B cell (primary cell): Measurements from ENCODE around the gene ELF1. TPM values are rescaled to one million over a fixed set of nuclear protein-coding genes. Genes with fewer than 3 reads are reported as not detected.

Source experiments
- ATAC-seq: fragments of 200-7000 bp; cut with Tn5 transposase; one replicate; pipeline ENCODE4 v1.10.0; 2021; ENCODE audit warnings: low read depth, mild to moderate bottlenecking, moderate number of reproducible peaks, moderate library complexity
- CTCF ChIA-PET: fragments of 350-600 bp; sonication (Branson Sonifier 250); formaldehyde crosslinking; loops from one replicate; lab custom pipeline; 2021; ENCODE audit warnings: antibody characterized with exemption, inconsistent platforms; lab: Charles Lee
- POLR2A ChIA-PET: fragments of 350-600 bp; sonication (Branson Sonifier 250); formaldehyde crosslinking; loops from one replicate; lab custom pipeline; 2021; ENCODE audit warnings: antibody characterized with exemption; lab: Charles Lee
- DNase-seq: peaks from one replicate; pipeline ENCODE4 v3.0.0; 2013
- H2AFZ ChIP-seq: 2 replicates; pipeline ENCODE4 v1.6.1; 2012; ENCODE audit warnings: mild to moderate bottlenecking, low read depth, low read length; ENCODE audit not compliant: insufficient read depth, poor library complexity, severe bottlenecking
- H3K27ac ChIP-seq, 2 donors: 1 replicate in 1 of 2; 2 replicates in 1 of 2; pipeline ENCODE4 v1.5.1; 2012 to 2013; ENCODE audit warnings: low read length in 2 of 2, mild to moderate bottlenecking in 2 of 2, moderate library complexity in 1 of 2
- H3K27me3 ChIP-seq, 4 experiments: fragments of 200-600 bp in 1 of 4; sonication (generic) in 1 of 4; replicated peaks in 1 of 4; 1 replicate in 2 of 4; 2 replicates in 2 of 4; pipeline versions ENCODE4 v1.6.1 to v1.7.0; 2013 to 2016; ENCODE audit warnings: low read length in 3 of 4, mild to moderate bottlenecking in 2 of 4, mixed read lengths in 1 of 4, moderate library complexity in 1 of 4; ENCODE audit not compliant: insufficient read depth in 4 of 4, control insufficient read depth in 3 of 4; ENCODE audit errors: control extremely low read depth in 1 of 4
- H3K36me3 ChIP-seq, 2 experiments: replicated peaks in 1 of 2; 1 replicate in 1 of 2; 2 replicates in 1 of 2; pipeline versions ENCODE4 v1.6.1 to v1.7.1; 2013; ENCODE audit warnings: low read length in 1 of 2; ENCODE audit not compliant: insufficient read depth in 2 of 2, control insufficient read depth in 1 of 2; ENCODE audit errors: control extremely low read depth in 1 of 2, extremely low read depth in 1 of 2
- H3K4me1 ChIP-seq, 2 donors: fragments of 200-600 bp in 1 of 2; sonication (generic) in 1 of 2; 1 replicate in 1 of 2; 2 replicates in 1 of 2; pipeline versions ENCODE4 v1.5.1 to v1.6.1; 2013 to 2017; ENCODE audit warnings: low read length in 2 of 2; ENCODE audit not compliant: control insufficient read depth in 2 of 2, insufficient read depth in 2 of 2
- H3K4me2 ChIP-seq: replicated peaks from 2 replicates; pipeline ENCODE3; 2012; ENCODE audit warnings: mild to moderate bottlenecking, low read depth, low read length; ENCODE audit not compliant: poor library complexity, severe bottlenecking
- H3K4me3 ChIP-seq, 5 experiments: fragments of 200-600 bp in 1 of 5; sonication (generic) in 1 of 5; 1 replicate in 3 of 5; 2 replicates in 2 of 5; pipeline versions ENCODE4 v1.5.1 to v1.7.0; 2011 to 2016; ENCODE audit warnings: low read length in 4 of 5, mild to moderate bottlenecking in 4 of 5, low read depth in 2 of 5, control low read depth in 1 of 5, moderate library complexity in 1 of 5; ENCODE audit not compliant: insufficient read depth in 1 of 5; ENCODE audit errors: control extremely low read depth in 1 of 5, extremely low read depth in 1 of 5
- H3K79me2 ChIP-seq: fragments of 200-600 bp; sonication (generic); one replicate; pipeline ENCODE4 v1.6.0; 2016; ENCODE audit warnings: low read length; ENCODE audit not compliant: control insufficient read depth, insufficient read depth
- H3K9ac ChIP-seq: fragments of 200-600 bp; sonication (generic); 2 replicates; pipeline ENCODE4 v1.6.1; 2017; ENCODE audit warnings: mild to moderate bottlenecking, low read length, moderate library complexity
- H3K9me3 ChIP-seq, 3 donors: one replicate each; pipeline versions ENCODE4 v1.6.1 to v1.7.1; 2013; ENCODE audit warnings: low read length in 2 of 3; ENCODE audit not compliant: control insufficient read depth in 2 of 3, insufficient read depth in 1 of 3; ENCODE audit errors: control extremely low read depth in 1 of 3
- H4K20me1 ChIP-seq: 2 replicates; pipeline ENCODE4 v1.6.0; 2012; ENCODE audit warnings: mild to moderate bottlenecking, low read length; ENCODE audit not compliant: insufficient read depth, control insufficient read depth, poor library complexity, severe bottlenecking
- H3K27ac Mint-ChIP-seq: one replicate; pipeline ENCODE4 v1.8.0; 2021; ENCODE audit warnings: mixed read lengths
- H3K27me3 Mint-ChIP-seq: one replicate; pipeline ENCODE4 v1.8.0; 2021; ENCODE audit warnings: mixed read lengths
- H3K4me1 Mint-ChIP-seq: one replicate; pipeline ENCODE4 v1.8.0; 2021; ENCODE audit warnings: mixed read lengths
- H3K4me3 Mint-ChIP-seq: one replicate; pipeline ENCODE4 v1.8.0; 2021; ENCODE audit warnings: mixed read lengths
- H3K9me3 Mint-ChIP-seq: one replicate; pipeline ENCODE4 v1.8.0; 2022; ENCODE audit warnings: mixed read lengths; ENCODE audit not compliant: insufficient read depth
- EZH2 ChIP-seq: IDR thresholded peaks from 2 replicates; pipeline ENCODE4 v1.6.1; 2012; ENCODE audit warnings: borderline replicate concordance, low read depth, mild to moderate bottlenecking, moderate library complexity, low read length; ENCODE audit not compliant: insufficient read depth, poor library complexity, severe bottlenecking
- WGBS: methylation state at CpG from one replicate; pipeline ENCODE4 v1.1.5; 2013; ENCODE audit warnings: missing lambda C conversion rate; ENCODE audit not compliant: insufficient coverage; 5-methylcytosine and 5-hydroxymethylcytosine counted together
- intact Hi-C: fragments of 100-400 bp; cut with micrococcal nuclease; formaldehyde crosslinking; loops from one replicate; pipeline ENCODE4 v1.10.0; 2022
- polyA plus RNA-seq: library from polyadenylated mRNA; depleted of rRNA; stranded (reverse); fragments of >200 nt; gene quantifications from 2 replicates; pipeline ENCODE4 v1.2.3, GENCODE V29; 2012
- total RNA-seq, 2 donors: library from RNA; stranded (reverse); fragments of 120-200 nt in 1 of 2; gene quantifications; 1 replicate in 1 of 2; 2 replicates in 1 of 2; pipeline versions ENCODE4 v1.2.3 to v1.2.4, GENCODE V29; 2013 to 2022
- TF ChIP-seq, protein P1 (sequence below): fragments of 200-600 bp; IDR thresholded peaks from one replicate; pipeline ENCODE4 v1.8.0; 2022; ENCODE audit warnings: antibody characterized with exemption, mild to moderate bottlenecking

The ELF1 gene
- total and polyA plus RNA-seq, 2 donors (not counting 1 experiment from before 2014, with no cell fraction given), result 62.0 to 186 TPM

DNA sequence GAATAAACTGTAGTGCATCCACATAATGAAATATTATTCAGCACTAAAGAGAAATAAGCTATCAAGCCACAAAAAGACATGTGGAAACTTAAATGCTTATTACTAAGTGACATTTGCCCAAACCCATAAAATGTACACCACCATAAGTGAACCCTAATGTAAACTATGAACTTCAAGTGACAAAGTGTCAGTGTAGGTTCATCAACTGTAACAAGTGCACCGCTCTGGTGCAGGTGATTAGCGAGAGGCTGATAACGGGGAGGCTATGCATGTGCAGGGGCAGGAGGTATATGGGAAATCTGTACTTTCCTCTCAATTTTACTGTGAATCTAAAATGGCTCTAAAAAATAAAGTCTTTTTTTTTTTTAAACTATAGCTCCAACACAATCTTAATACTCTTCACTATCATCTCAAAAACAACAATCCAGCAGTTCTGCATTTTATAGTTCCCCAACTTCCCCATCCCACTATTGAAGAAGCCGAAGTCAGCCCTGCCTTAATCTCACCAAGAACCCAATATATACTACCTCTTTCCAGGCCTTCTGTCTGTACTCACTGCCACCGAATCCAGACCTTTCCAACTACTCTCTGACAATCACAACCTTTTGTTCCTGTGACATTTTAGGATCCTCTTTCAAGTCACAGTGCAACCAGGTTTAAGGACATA is 22.6 kb downstream of the ELF1 start:
- Mint-ChIP-seq H3K9me3 (no peaks in the 10 kb centered on the region), H3K27me3 (no peaks in the 10 kb centered on the region), H3K4me3 (peak overlapping the region; percentile 54), H3K4me1 (peaks cover 80% of the 10 kb centered on the region), H3K27ac (peak overlapping the region; percentile 68)
- DNase-seq (peak; percentile 56), ATAC-seq (peak; percentile 53)
- Histone ChIP-seq H3K4me1 (peaks cover 60 to 73% of the 10 kb centered on the region in 2 donors), H3K36me3 (peaks cover 5 to 33% of the 10 kb centered on the region in 2 experiments), H4K20me1 (peaks cover 51% of the 10 kb centered on the region), H3K4me2 (peak overlapping the region; percentile 58), H3K4me3 (peak overlapping the region in 1 of 5 experiments; percentile 23), H3K79me2 (peaks cover 100% of the 10 kb centered on the region), H3K27me3 (no peaks in the 10 kb centered on the region), H3K9me3 (no peaks in the 10 kb centered on the region), H3K9ac (no peak overlapping the region), H3K27ac (peak overlapping the region; percentile 19 to 62), H2AFZ (no peak overlapping the region)
- POLR2A ChIA-PET, result interaction anchor here (0.6 to 1.3 kb wide), 3 partner anchors 9 to 310 kb away, joined by 4 read pairs; no protein-coding TSS in a partner anchor
- CTCF ChIA-PET, result interaction anchor here (0.6 to 2.0 kb wide), 4 partner anchors 9 to 656 kb away, joined by 3 to 6 read pairs (median 6); no protein-coding TSS in a partner anchor
- 17% methylated on average over 2 of the region's 5 CpGs for WGBS
- TF ChIP-seq, protein P1, sequence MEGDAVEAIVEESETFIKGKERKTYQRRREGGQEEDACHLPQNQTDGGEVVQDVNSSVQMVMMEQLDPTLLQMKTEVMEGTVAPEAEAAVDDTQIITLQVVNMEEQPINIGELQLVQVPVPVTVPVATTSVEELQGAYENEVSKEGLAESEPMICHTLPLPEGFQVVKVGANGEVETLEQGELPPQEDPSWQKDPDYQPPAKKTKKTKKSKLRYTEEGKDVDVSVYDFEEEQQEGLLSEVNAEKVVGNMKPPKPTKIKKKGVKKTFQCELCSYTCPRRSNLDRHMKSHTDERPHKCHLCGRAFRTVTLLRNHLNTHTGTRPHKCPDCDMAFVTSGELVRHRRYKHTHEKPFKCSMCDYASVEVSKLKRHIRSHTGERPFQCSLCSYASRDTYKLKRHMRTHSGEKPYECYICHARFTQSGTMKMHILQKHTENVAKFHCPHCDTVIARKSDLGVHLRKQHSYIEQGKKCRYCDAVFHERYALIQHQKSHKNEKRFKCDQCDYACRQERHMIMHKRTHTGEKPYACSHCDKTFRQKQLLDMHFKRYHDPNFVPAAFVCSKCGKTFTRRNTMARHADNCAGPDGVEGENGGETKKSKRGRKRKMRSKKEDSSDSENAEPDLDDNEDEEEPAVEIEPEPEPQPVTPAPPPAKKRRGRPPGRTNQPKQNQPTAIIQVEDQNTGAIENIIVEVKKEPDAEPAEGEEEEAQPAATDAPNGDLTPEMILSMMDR, result no peak
- no peak for TF ChIP-seq EZH2
- intact Hi-C loops, result loop anchor here (2.0 kb wide), 1 partner anchor 14 kb away; no protein-coding TSS in a partner anchor

DNA sequence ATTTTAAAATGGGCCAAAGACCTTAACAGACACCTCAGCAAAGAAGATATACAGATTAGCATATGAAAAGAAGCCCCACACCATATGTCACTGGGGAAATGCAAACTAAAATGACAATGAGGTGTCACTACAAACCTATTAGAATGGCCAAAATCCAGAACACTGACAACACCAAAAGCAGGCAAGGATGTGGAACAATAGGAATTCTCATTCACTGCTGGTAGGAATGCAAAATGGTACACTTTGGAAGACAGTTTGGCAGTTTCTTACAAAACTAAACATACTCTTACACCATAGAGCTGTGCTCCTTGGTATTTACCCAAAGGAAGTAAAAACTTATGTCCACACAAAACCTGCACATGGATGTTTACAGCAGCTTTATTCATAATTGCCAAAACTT is 23.1 kb downstream of the ELF1 start:
- ATAC-seq, result no peak
- H3K4me3 Mint-ChIP-seq, result peak overlapping the region; percentile 14
- H3K9me3 Mint-ChIP-seq, result no peaks in the 10 kb centered on the region
- H2AFZ ChIP-seq, result no peak overlapping the region
- H3K36me3 ChIP-seq, result peaks cover 3 to 33% of the 10 kb centered on the region in 2 experiments
- no peaks in the 10 kb centered on the region for H3K9me3 ChIP-seq
- DNase-seq, result no peak
- H3K4me3 ChIP-seq, result no peak overlapping the region
- H3K4me2 ChIP-seq, result peak overlapping the region; percentile 58
- no peaks in the 10 kb centered on the region for H3K27me3 ChIP-seq
- ChIA-PET POLR2A (interaction anchor here (1.3 kb wide), 1 partner anchor 11 kb away, joined by 4 read pairs; no protein-coding TSS in a partner anchor), CTCF (interaction anchor here (1.1 to 2.0 kb wide), 4 partner anchors 10 to 58 kb away, joined by 3 to 6 read pairs (median 6); no protein-coding TSS in a partner anchor)
- H3K4me1 Mint-ChIP-seq, result peaks cover 77% of the 10 kb centered on the region
- H3K27ac ChIP-seq, result peak overlapping the region in 1 of 2 donors; percentile 62
- peak overlapping the region; percentile 57 for H3K27ac Mint-ChIP-seq
- peaks cover 47% of the 10 kb centered on the region for H4K20me1 ChIP-seq
- TF ChIP-seq, protein P1, result no peak
- no peak for TF ChIP-seq EZH2
- no peaks in the 10 kb centered on the region for H3K27me3 Mint-ChIP-seq
- no peak overlapping the region for H3K9ac ChIP-seq
- intact Hi-C loops, result loop anchor here (2.0 kb wide), 1 partner anchor 15 kb away; no protein-coding TSS in a partner anchor
- peaks cover 55 to 70% of the 10 kb centered on the region in 2 donors for H3K4me1 ChIP-seq
- peaks cover 100% of the 10 kb centered on the region for H3K79me2 ChIP-seq
